Measurements from ENCODE around the gene C1orf116. TPM values are rescaled to one million over a fixed set of nuclear protein-coding genes. Genes with fewer than 3 reads are reported as not detected.

C1orf116 gene
- polyA plus RNA-seq, 1 donor (not counting 4 experiments of a cell fraction or from before 2014, with no cell fraction given): 69.2 TPM

DNA sequence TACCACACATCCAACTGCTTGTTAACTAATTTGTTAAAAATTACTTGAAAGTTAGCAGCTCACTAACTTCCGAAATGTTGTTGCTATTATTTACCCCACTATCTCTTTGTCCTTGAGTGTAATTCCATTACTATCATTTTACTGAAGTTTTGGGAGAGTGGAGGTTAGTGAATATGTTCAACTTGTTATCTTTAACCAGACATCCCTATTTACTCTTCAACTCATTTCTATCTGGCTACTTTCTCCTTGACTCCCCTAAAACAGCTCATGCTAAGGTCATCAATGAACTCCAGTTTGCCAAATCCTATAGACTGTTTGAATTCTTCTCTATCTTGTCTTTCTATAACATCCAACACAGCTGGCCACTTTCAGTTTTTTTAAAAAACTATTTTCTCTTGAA, 4.3 kb upstream of the C1orf116 start:
- TF ChIP-seq EZH2 (IDR thresholded peaks at IDR 0.05; ENCODE audit: low read length): no peak
- TF ChIP-seq, protein P1, sequence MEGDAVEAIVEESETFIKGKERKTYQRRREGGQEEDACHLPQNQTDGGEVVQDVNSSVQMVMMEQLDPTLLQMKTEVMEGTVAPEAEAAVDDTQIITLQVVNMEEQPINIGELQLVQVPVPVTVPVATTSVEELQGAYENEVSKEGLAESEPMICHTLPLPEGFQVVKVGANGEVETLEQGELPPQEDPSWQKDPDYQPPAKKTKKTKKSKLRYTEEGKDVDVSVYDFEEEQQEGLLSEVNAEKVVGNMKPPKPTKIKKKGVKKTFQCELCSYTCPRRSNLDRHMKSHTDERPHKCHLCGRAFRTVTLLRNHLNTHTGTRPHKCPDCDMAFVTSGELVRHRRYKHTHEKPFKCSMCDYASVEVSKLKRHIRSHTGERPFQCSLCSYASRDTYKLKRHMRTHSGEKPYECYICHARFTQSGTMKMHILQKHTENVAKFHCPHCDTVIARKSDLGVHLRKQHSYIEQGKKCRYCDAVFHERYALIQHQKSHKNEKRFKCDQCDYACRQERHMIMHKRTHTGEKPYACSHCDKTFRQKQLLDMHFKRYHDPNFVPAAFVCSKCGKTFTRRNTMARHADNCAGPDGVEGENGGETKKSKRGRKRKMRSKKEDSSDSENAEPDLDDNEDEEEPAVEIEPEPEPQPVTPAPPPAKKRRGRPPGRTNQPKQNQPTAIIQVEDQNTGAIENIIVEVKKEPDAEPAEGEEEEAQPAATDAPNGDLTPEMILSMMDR (optimal IDR thresholded peaks at IDR 0.05 in 1 of 3, IDR thresholded peaks at IDR 0.05 in 1 of 3, conservative IDR thresholded peaks at IDR 0.05 in 1 of 3; ENCODE audit: extremely low read depth in 1 of 3, insufficient read depth in 2 of 3, low read length in 3 of 3): no peak
- no peaks in the 10 kb centered on the region for H3K36me3 ChIP-seq (ENCODE audit: control insufficient read depth in 2 of 2, extremely low read depth in 1 of 2, insufficient read depth in 2 of 2, low read length in 2 of 2)

DNA sequence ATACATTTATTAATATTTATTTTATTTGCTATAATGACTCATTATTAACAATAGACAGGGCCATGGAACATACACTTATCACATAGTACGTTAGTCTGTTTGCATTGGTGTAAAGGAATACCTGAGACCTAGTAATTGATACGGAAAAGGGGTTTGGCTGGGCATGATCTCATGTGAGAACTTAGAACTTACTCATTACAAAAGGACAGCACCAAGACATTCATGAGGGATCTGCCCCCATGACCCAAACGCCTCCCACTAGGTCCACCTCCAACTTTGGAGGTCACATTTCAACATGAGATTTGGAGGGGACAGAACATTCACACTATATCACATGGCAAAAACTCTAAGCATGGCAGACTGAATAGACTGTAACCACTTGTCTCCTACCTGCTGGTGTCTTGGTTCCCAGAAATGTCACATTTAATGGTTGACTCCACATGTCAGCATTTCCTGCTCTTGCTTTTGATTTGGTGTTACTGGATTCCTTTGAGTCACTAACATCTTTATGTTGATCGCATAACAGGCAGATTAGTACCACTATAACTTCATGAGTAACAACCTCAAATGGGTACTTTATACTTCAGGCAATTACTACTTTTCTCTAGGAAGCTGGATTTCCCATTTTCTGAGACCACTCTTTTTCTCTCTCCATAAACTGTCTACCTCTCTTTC, 3.5 kb upstream of the C1orf116 start:
- H3K79me2 ChIP-seq (ENCODE audit: control insufficient read depth, insufficient read depth, low read length): peaks cover 15% of the 10 kb centered on the region
- no peak overlapping the region for H3K4me3 ChIP-seq (ENCODE audit: control insufficient read depth in 2 of 3, extremely low read depth in 1 of 3, insufficient read depth in 2 of 3, low read depth in 1 of 3, low read length in 3 of 3)
- TF ChIP-seq, protein P1 (optimal IDR thresholded peaks at IDR 0.05 in 1 of 3, IDR thresholded peaks at IDR 0.05 in 1 of 3, conservative IDR thresholded peaks at IDR 0.05 in 1 of 3; ENCODE audit: extremely low read depth in 1 of 3, insufficient read depth in 2 of 3, low read length in 3 of 3): no peak
- H3K4me2 ChIP-seq (ENCODE audit: control insufficient read depth, extremely low read depth, insufficient read depth, low read depth, low read length): no peak overlapping the region
- dilution Hi-C loops (cut with MboI; ENCODE audit: extremely low pct_ligation_motif_present, low sequenced_read_pairs): no loop called here
- H3K9me1 ChIP-seq (ENCODE audit: control insufficient read depth, extremely low read depth, insufficient read depth, low read length): no peaks in the 10 kb centered on the region
- no peaks in the 10 kb centered on the region for H3K27me3 ChIP-seq (ENCODE audit: control insufficient read depth, extremely low read depth, insufficient read depth, low read length)
- H4K20me1 ChIP-seq (ENCODE audit: control insufficient read depth, extremely low read depth, insufficient read depth, low read length): no peaks in the 10 kb centered on the region
- peaks cover 0 to 6% of the 10 kb centered on the region in 2 experiments for H3K36me3 ChIP-seq (ENCODE audit: control insufficient read depth in 2 of 2, extremely low read depth in 1 of 2, insufficient read depth in 2 of 2, low read length in 2 of 2)
- H2AFZ ChIP-seq (ENCODE audit: control insufficient read depth, low read length): no peak overlapping the region
- no peaks in the 10 kb centered on the region for H3K9me3 ChIP-seq (ENCODE audit: control insufficient read depth, low read depth, low read length)
- DNase-seq (ENCODE audit: low read depth, low spot score) (no peak), FAIRE-seq (peak; percentile 44)
- H3K4me1 ChIP-seq (ENCODE audit: control insufficient read depth, extremely low read depth, insufficient read depth, low read length): peaks cover 34% of the 10 kb centered on the region
- no peak overlapping the region for H3K9ac ChIP-seq (ENCODE audit: control insufficient read depth, extremely low read depth, insufficient read depth, low read length)
- H3K27ac ChIP-seq (ENCODE audit: control insufficient read depth, insufficient read depth, low read length): no peak overlapping the region

More for the DNA sequence above, 4.3 kb upstream of the C1orf116 start:
- H3K4me1 ChIP-seq (ENCODE audit: control insufficient read depth, extremely low read depth, insufficient read depth, low read length): peaks cover 34% of the 10 kb centered on the region
- H3K9me1 ChIP-seq (ENCODE audit: control insufficient read depth, extremely low read depth, insufficient read depth, low read length): no peaks in the 10 kb centered on the region
- peaks cover 6% of the 10 kb centered on the region for H3K79me2 ChIP-seq (ENCODE audit: control insufficient read depth, insufficient read depth, low read length)
- H3K9ac ChIP-seq (ENCODE audit: control insufficient read depth, extremely low read depth, insufficient read depth, low read length): no peak overlapping the region
- H3K4me2 ChIP-seq (ENCODE audit: control insufficient read depth, extremely low read depth, insufficient read depth, low read depth, low read length): no peak overlapping the region
- dilution Hi-C loops (cut with MboI; ENCODE audit: extremely low pct_ligation_motif_present, low sequenced_read_pairs): no loop called here
- H3K27ac ChIP-seq (ENCODE audit: control insufficient read depth, insufficient read depth, low read length): no peak overlapping the region
- no peaks in the 10 kb centered on the region for H4K20me1 ChIP-seq (ENCODE audit: control insufficient read depth, extremely low read depth, insufficient read depth, low read length)
- no peak overlapping the region for H3K4me3 ChIP-seq (ENCODE audit: control insufficient read depth in 2 of 3, extremely low read depth in 1 of 3, insufficient read depth in 2 of 3, low read depth in 1 of 3, low read length in 3 of 3)
- DNase-seq (ENCODE audit: low read depth, low spot score) (no peak), FAIRE-seq (no peak)
- H2AFZ ChIP-seq (ENCODE audit: control insufficient read depth, low read length): no peak overlapping the region
- no peaks in the 10 kb centered on the region for H3K27me3 ChIP-seq (ENCODE audit: control insufficient read depth, extremely low read depth, insufficient read depth, low read length)
- no peaks in the 10 kb centered on the region for H3K9me3 ChIP-seq (ENCODE audit: control insufficient read depth, low read depth, low read length)
